DMS53 treated with DMSO at 0.1 percent for 48 hours (cell line): ENCODE data around the gene ITGAL.

Experiments used
- DNase-seq: peaks from one replicate; lab custom pipeline; 2025; ENCODE audit not compliant: unreplicated experiment; lab: John Stamatoyannopoulos, UW

ITGAL gene

GRCh38 chr16:30541502-30542329 is 69.2 kb downstream of the ITGAL start:
- DNase-seq, result no peak

- DNase-seq, result no peak
Observed at GRCh38 chr16:30543067-30543466, 70.5 kb downstream of the ITGAL start.

GRCh38 chr16:30546115-30546514 is 73.6 kb downstream of the ITGAL start:
- no peak for DNase-seq

DNA sequence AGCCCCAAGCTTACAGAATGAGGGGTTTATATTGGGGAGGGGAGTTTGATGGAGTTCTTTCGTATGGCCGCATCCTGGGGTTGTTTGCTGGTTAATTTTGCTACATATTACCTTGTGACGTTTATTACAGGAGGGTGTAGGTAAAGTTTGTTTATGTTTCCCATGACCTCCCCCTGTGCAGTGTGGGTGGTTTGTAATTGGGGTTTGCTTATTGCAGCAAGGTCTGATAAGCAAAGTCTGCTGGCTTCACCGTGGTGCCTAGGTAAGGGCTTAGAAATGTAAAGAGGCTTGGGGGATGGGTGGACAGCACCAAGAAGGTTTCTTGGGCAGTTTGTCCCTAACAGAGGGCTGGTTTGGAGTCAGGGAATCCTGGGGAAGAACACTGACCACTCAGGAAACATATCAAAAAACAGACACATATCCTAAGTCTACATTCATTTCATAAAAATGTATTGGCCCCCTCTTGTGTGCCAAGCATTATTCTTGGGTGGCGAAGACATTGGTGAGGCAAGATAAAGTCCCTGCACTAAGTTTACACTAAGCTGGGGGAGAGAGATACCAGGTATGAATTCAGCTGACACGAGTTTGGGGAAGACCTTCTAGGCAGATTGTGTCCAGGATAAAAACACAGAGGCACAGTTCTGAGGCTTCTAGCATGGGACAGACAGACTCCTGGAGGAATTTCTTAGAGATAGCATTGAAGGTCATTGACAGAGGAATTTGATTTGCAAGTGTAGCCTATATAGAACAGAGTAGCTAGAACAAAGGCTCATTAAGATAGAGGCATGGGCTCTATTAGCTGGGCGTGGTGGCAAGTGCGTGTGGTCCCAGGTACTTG is 76.1 kb downstream of the ITGAL start:
- DNase-seq, result no peak

DNA sequence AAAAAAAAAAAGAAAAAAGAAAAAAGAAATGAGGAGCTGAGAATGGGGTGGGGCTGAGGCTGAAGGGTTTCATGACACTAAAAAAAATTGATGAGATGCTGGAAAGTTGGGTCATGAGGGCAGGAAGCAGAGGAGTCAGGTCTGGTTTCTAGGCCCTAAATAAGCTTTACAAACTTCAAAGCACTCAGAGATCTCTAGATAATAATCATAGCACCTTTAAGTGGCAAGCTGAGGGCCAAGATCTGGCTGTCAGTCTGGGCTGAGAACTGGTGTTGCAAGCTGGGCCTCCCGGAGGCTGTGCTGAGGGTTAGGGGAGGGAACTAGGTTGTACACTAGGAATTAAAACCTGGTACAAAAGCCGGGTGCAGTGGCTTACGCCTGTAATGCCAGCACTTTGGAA is 79.2 kb downstream of the ITGAL start:
- no peak for DNase-seq

DNA sequence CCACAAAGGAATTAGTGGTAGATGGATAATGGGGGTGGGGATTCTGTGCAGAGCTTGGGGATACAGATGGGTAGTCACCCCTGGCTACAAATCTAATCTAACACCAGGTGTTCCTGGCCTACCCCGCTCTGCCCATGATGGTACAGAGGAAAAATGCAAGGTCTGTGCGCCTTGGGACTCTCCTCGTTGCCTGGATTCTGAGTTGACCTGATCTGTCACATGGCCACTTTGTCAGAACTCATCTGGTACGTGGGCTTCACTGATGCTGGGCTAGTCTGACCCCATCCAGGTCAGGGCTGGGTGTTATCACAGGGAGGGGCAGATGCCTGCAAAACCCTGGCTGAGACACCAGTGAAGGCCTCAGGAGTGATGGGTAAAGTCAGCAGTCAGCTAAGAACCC is 80.4 kb downstream of the ITGAL start:
- no peak for DNase-seq

- no peak for DNase-seq
Observed at GRCh38 chr16:30553393-30553899, 80.9 kb downstream of the ITGAL start.

- DNase-seq, result no peak
Observed at GRCh38 chr16:30554557-30555314, 82.2 kb downstream of the ITGAL start.

DNA sequence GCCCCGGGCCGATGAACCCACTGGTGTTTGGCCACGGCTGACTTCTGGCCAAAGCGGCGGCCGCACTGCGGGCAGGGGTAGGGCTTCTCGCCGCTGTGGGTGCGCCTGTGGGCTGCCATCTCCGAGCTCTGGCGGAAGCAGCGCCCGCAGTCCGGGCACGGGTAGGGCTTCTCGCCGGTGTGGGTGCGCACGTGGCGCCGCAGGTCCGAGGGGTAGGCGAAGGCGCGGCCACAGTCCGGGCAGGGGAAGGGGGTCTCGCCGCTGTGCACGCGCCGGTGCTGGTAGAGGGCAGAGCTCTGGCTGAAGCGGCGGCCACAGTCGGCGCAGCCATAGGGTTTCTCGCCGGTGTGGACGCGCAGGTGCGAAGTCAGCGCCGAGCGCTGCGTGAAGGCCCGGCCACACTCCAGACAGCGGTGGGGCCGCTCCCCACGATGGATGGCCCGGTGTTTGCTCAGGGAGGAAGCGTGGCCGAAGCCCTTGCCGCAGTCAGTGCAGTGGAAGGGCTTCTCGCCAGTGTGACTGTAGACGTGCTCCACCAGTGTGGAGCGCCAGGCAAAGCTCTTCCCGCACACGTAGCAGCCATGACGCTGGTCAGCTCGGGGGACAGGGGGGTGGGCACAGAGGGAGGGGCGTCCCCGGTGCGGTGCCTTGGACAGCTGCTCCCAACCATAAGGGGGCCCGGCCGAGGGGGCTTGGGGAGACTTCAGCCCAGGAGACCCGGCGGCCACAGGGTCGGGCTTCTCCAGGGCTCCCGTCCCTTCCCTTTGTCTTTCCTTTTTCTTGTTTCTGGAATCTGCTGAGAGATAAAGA is 83.0 kb downstream of the ITGAL start:
- no peak for DNase-seq

DNA sequence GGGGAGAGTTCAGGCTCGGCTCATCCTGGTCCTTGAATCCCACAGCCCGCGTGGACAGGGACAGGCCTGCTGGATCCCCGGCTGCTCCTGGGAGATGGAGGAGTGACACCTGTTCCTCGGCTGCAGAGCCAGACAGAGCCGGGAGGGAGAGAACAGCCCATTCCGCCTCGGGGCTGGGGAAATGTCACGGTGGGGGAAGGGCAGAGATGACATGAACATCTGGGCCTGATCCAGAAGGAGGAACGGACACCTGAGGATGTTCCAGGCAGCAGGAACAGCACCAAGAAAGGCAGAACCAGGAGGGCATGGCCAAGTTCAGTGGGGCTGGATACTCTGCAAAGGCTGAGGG is 83.6 kb downstream of the ITGAL start:
- no peak for DNase-seq

DNA sequence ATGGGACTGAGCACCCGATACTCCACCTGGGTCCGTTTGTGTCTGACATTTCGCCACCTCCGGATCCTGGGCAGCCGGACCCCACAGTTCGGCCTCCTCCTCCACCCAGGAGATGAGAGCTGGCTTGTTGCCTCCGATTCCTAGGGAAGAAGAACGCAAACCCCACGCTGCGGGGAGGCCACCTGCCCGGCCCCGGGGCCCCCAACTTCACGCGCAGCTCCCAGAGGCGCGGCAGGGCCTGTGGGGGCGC is 85.1 kb downstream of the ITGAL start:
- DNase-seq, result no peak

GRCh38 chr16:30557957-30558788 is 85.6 kb downstream of the ITGAL start, which contains the start of gene ZNF764:
ZNF764 (minus strand) TSS chr16:30558374; CDS start chr16:30558182, 192 bp downstream.
- peak; percentile 93 for DNase-seq

DNA sequence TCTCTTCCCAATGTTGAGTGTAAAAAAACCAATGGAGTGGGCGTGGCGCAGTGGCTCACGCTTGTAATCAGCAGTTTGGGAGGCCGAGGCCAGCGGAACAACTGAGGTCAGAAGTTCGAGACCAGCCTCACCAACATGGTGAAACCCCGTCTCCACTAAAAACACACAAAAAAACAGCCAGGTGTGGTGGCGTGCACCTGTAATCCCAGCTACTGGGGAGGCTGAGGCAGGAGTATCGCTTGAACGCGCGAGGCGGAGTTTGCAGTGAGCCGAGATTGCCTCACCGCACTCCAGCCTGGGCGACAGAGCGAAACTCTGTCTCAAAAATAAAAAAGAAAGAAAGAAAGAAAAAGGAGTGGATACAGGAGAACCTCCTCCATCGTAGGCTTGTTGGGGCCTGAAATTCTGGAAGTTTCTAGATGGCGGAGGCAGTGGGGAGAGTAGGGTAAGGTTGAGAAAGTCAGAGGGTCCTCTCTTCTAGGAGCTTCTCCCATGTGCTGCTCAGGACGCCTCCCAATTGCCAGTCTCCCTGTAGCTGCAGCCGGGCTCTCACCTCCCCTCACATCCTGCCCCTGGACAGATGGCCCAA is 86.3 kb downstream of the ITGAL start:
- DNase-seq, result no peak

DNA sequence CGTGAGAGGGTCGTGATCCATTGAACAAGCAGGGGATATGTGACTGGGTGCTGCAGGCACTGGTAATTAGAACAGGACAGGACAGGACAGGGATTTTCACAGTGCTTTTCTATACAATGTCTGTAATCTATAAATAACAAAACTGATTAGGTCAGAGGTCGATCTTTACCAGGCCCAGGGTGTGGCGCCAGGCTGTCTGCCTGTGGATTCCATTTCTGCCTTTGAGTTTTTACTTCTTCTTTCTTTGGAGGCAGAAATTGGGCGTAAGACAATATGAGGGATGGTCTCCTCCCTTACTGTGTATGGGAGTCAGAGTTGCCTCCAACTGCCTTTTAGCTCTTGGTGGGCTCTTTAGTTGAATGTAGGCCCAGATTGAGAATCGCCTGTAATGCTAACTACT is 87.1 kb downstream of the ITGAL start:
- no peak for DNase-seq

DNA sequence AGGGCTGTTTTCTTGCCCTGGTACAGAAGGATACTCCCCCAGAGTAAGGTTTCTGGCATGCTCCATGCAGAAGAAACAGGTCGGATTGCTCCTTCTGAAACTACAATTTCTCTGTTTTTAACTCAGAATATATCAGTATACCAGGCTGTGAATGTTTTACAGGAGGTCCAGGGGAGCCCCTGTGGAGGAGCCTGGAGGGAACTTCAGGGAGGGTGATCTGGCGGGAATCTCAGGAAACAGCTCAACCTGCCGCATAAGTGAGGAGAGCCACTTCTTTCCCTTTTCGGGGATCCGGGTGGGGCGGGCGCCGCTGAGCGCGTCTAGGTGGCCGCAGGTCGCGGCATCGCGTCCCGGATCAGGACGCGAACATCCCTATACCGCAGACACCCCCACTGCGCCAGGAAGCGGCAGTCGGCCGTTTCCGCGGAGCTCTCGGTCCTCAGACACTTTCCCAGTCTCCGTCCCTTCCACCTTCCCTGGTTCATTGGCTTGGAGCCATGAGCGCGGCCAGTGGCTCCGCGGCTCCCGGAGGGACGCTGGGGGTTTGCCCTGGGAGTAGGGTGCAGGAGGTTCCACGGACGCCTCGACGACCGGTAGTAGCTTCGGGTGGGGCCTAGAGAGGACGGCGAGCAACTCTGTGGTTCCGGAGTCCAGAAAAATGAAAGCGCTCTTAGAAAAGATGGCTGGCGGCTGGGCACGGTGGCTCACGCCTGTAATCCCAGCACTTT is 88.7 kb downstream of the ITGAL start:
- no peak for DNase-seq

GRCh38 chr16:30562021-30562420 is 89.5 kb downstream of the ITGAL start:
- DNase-seq, result peak; percentile 2

DNA sequence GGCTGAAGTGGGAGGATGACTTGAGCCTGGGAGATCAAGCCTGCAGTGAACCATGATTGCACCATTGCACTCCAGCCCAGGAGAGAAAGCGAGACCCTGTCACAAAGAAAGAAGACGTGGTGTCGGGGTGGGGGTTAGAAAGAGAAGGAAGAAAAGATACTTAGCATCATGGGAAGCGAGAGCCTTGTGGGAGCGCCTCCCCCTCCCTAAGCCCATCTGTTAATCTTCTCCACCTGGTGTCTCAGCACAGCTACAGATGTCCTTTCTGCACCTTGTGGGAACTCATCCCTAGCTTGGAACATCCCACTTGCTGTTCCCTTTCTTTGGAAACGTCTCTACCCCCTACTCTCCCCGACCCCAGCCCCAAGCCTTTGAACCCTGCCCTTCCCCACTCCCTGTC is 93.0 kb downstream of the ITGAL start:
- DNase-seq, result no peak

- no peak for DNase-seq
Observed at GRCh38 chr16:30565984-30566383, 93.4 kb downstream of the ITGAL start.

DNA sequence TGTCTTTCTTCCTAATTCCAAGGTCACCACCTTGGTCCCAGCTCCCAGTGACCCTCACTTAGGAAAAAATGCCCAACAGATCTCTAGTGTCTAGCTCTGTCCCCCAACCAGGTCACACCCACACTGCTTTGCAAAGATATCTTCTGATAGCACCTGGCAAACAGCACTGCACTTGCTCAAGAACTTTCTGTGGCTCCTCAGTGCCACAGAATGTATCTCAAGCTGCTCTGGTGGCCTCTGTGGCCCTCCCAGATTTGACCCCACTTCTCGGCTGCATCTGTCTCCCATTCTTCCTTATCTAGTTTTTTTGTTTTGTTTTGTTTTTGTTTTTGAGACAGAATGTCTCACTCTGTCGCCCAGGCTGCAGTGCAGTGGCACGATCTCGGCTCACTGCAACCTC is 94.0 kb downstream of the ITGAL start:
- DNase-seq, result no peak
